HepG2 (cell line): ENCODE measurements around the gene MRPL2. TPM values are rescaled to one million over a fixed set of nuclear protein-coding genes. Genes with fewer than 3 reads are reported as not detected.
A peak's percentile ranks its signal among the peaks of the same experiment; 100 is the strongest.

Experiments
- BCL3 ChIP-seq: sonication (generic); formaldehyde crosslinking; IDR thresholded peaks from 2 replicates; pipeline ENCODE4 v1.5.1; 2020; ENCODE audit warnings: mild to moderate bottlenecking, missing genetic modification reagents, moderate library complexity
- BRCA1 ChIP-seq: sonication (generic); formaldehyde crosslinking; IDR thresholded peaks from 2 replicates; pipeline ENCODE4 v1.4.0; 2020; ENCODE audit warnings: missing genetic modification reagents
- EP300 ChIP-seq, 3 experiments: sonication (generic) in 1 of 3; formaldehyde crosslinking in 1 of 3; IDR thresholded peaks; 2 replicates each; pipeline versions ENCODE4 v1.5.1 to v1.6.1; 2011 to 2020; ENCODE audit warnings: low read depth in 2 of 3, low read length in 2 of 3, borderline replicate concordance in 1 of 3, improper control_type of control experiment in 1 of 3, mild to moderate bottlenecking in 1 of 3, missing genetic modification reagents in 1 of 3, moderate library complexity in 1 of 3
- HIVEP1 ChIP-seq: sonication (generic); formaldehyde crosslinking; IDR thresholded peaks from 2 replicates; pipeline ENCODE4 v1.4.0; 2020; ENCODE audit warnings: mild to moderate bottlenecking, missing genetic modification reagents
- RARG ChIP-seq: sonication (generic); formaldehyde crosslinking; IDR thresholded peaks from 2 replicates; pipeline ENCODE4 v1.4.0; 2020; ENCODE audit warnings: low read depth, mild to moderate bottlenecking, missing genetic modification reagents
- RBM39 ChIP-seq: fragments of 200-400 bp; formaldehyde crosslinking; IDR thresholded peaks from one replicate; pipeline ENCODE4 v1.6.1; 2018; ENCODE audit warnings: antibody characterized with exemption, mild to moderate bottlenecking, low read depth, low read length; ENCODE audit not compliant: poor library complexity, severe bottlenecking
- SMAD9 ChIP-seq: sonication (generic); formaldehyde crosslinking; IDR thresholded peaks from 2 replicates; pipeline ENCODE4 v1.5.1; 2020; ENCODE audit warnings: mild to moderate bottlenecking, missing genetic modification reagents
- SOX13 ChIP-seq, 3 experiments: fragments of 450-650 bp in 1 of 3; sonication (generic) in 1 of 3; formaldehyde crosslinking in 1 of 3; IDR thresholded peaks in 2 of 3; conservative IDR thresholded peaks in 1 of 3; 2 replicates each; pipeline versions ENCODE4 v1.5.0 to v1.6.1; 2016 to 2020; ENCODE audit warnings: antibody characterized with exemption in 1 of 3, mild to moderate bottlenecking in 1 of 3, missing compliant biosample characterization in 1 of 3, missing genetic modification reagents in 1 of 3, moderate library complexity in 1 of 3
- SP1 ChIP-seq, 2 experiments: fragments of 450-650 bp in 1 of 2; sonication (generic) in 1 of 2; formaldehyde crosslinking in 1 of 2; IDR thresholded peaks; 2 replicates each; pipeline versions ENCODE4 v1.4.0 to v1.6.1; 2016 to 2020; ENCODE audit warnings: missing genetic modification reagents in 1 of 2
- ZMYM3 ChIP-seq: sonication (generic); formaldehyde crosslinking; IDR thresholded peaks from 2 replicates; pipeline ENCODE4 v1.5.1; 2020; ENCODE audit warnings: mild to moderate bottlenecking, missing genetic modification reagents
- ZNF280D ChIP-seq: sonication (generic); formaldehyde crosslinking; IDR thresholded peaks from 2 replicates; pipeline ENCODE4 v1.5.1; 2020; ENCODE audit warnings: mild to moderate bottlenecking, missing genetic modification reagents
- ZNF605 ChIP-seq: sonication (generic); formaldehyde crosslinking; IDR thresholded peaks from 2 replicates; pipeline ENCODE4 v1.8.0; 2022; ENCODE audit warnings: mild to moderate bottlenecking, missing genetic modification reagents
- ZSCAN31 ChIP-seq: sonication (generic); formaldehyde crosslinking; IDR thresholded peaks from 2 replicates; pipeline ENCODE4 v1.5.0; 2020; ENCODE audit warnings: low read depth, mild to moderate bottlenecking, missing genetic modification reagents
- polyA plus RNA-seq, 8 experiments: library from polyadenylated mRNA; depleted of rRNA in 3 of 8; stranded (reverse) in 7 of 8; unstranded in 1 of 8; fragments of >200 nt; fragmentation: Illumina TruSeq in 4 of 8; extraction: Trizol in 4 of 8; gene quantifications; 2 replicates each; pipeline versions ENCODE4 v1.2.1 to v1.2.3, GENCODE V29; 2011 to 2016; ENCODE audit warnings: low read depth in 4 of 8, missing spikeins in 1 of 8, mixed read lengths in 1 of 8; ENCODE audit not compliant: insufficient read depth in 1 of 8
- total RNA-seq, 5 experiments: library from RNA; depleted of rRNA; stranded (reverse); fragments of >200 nt; fragmentation: Illumina TruSeq; extraction: Trizol; gene quantifications; 2 replicates each; pipeline ENCODE4 v1.2.3, GENCODE V29; 2016; ENCODE audit warnings: low read depth in 1 of 5
- TF ChIP-seq, protein P1 (sequence below): sonication (generic); formaldehyde crosslinking; IDR thresholded peaks from 2 replicates; pipeline ENCODE4 v1.4.0; 2020; ENCODE audit warnings: missing genetic modification reagents, mild to moderate bottlenecking, borderline replicate concordance
- TF ChIP-seq, protein P2 (sequence below): IDR thresholded peaks from 2 replicates; pipeline ENCODE4 v1.6.1; 2018; ENCODE audit warnings: missing genetic modification reagents, mild to moderate bottlenecking, missing compliant biosample characterization
- TF ChIP-seq, protein P3 (sequence below): sonication (generic); formaldehyde crosslinking; IDR thresholded peaks from 2 replicates; pipeline ENCODE4 v1.9.0; 2021; ENCODE audit warnings: missing genetic modification reagents, mild to moderate bottlenecking, borderline replicate concordance

MRPL2 gene
- total and polyA plus RNA-seq, 2 of the 13 experiments (the other 11 are each of a cell fraction or from before 2014, with no cell fraction given): 56.8 to 65.6 TPM

DNA sequence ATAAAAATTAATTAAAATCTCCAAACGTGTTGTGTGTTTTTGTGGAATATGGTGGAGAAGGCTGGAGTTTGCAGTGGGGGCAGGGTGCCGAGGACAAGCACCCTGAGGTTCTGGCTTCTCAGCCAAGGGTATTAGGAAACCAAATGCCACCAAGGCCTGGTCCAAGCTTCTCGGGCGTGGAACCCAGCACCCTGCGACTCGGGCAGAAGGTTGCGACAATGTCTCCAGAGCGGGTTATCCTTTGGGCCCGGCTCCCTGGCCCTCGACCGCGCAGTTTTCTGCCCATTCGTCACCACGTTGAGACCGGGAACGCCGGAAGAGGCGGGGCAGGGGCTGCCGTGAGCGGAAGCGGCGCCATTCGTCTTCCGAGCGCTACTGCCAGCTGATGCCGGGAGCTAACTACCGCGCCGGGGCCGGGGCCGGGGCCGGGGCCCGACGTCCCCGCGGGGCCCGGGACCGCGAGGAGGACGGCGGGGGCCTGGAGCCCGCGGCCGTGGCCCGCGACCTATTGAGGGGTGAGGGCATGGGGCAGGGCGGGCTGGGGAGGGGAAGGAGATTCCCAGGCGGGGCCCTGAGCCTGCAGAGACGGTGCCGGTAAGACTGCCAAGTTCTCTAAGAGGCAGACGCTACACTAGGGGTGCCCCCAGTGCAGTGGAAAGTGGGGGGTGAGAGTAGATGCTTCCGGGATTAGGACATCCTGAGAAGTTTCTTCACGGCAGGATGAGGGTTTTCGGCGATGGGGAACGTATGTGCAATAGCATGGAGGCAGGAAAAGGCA lies 37.8 kb downstream of the MRPL2 start, which contains the start of gene RRP36 (continued):
- TF ChIP-seq EP300 (IDR thresholded peaks at IDR 0.05; ENCODE audit: low read depth in 2 of 2, low read length in 2 of 2): no peak
- no peak for TF ChIP-seq EP300 (CRISPR knock-in tag; IDR thresholded peaks at IDR 0.05; ENCODE audit: borderline replicate concordance)
- TF ChIP-seq RARG (CRISPR knock-in tag): no peak
- no peak for TF ChIP-seq SOX13 (IDR thresholded peaks at IDR 0.05)
- TF ChIP-seq SOX13 (CRISPR knock-in tag; conservative IDR thresholded peaks at IDR 0.05 in 1 of 2, IDR thresholded peaks at IDR 0.05 in 1 of 2): peak in 1 of 2 experiments; percentile 31; a peak in 2 of 4 replicates
- 0 out of 2 replicates have a peak, but pooled peaks have one; percentile 53 for TF ChIP-seq SMAD9
- 0 out of 2 replicates have a peak, but pooled peaks have one; percentile 60 for TF ChIP-seq ZSCAN31
- TF ChIP-seq, protein P1, sequence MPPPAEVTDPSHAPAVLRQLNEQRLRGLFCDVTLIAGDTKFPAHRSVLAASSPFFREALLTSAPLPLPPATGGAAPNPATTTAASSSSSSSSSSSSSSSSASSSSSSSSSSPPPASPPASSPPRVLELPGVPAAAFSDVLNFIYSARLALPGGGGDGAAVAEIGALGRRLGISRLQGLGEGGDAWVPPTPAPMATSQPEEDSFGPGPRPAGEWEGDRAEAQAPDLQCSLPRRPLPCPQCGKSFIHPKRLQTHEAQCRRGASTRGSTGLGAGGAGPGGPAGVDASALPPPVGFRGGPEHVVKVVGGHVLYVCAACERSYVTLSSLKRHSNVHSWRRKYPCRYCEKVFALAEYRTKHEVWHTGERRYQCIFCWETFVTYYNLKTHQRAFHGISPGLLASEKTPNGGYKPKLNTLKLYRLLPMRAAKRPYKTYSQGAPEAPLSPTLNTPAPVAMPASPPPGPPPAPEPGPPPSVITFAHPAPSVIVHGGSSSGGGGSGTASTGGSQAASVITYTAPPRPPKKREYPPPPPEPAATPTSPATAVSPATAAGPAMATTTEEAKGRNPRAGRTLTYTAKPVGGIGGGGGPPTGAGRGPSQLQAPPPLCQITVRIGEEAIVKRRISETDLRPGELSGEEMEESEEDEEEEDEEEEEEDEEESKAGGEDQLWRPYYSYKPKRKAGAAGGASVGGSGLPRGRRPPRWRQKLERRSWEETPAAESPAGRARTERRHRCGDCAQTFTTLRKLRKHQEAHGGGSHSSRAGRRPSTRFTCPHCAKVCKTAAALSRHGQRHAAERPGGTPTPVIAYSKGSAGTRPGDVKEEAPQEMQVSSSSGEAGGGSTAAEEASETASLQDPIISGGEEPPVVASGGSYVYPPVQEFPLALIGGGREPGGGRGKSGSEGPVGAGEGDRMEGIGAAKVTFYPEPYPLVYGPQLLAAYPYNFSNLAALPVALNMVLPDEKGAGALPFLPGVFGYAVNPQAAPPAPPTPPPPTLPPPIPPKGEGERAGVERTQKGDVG (CRISPR knock-in tag): no peak
- TF ChIP-seq BCL3 (CRISPR knock-in tag): peak; percentile 71; the same call in 1 of the 2 replicates
- TF ChIP-seq, protein P2, sequence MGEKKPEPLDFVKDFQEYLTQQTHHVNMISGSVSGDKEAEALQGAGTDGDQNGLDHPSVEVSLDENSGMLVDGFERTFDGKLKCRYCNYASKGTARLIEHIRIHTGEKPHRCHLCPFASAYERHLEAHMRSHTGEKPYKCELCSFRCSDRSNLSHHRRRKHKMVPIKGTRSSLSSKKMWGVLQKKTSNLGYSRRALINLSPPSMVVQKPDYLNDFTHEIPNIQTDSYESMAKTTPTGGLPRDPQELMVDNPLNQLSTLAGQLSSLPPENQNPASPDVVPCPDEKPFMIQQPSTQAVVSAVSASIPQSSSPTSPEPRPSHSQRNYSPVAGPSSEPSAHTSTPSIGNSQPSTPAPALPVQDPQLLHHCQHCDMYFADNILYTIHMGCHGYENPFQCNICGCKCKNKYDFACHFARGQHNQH (CRISPR knock-in tag): no peak
- peak; percentile 92; the same call in 1 of the 2 replicates for TF ChIP-seq HIVEP1 (CRISPR knock-in tag)
- no peak for TF ChIP-seq SP1 (IDR thresholded peaks at IDR 0.05)
- TF ChIP-seq SP1 (CRISPR knock-in tag; IDR thresholded peaks at IDR 0.05): peak; percentile 74
- TF ChIP-seq BRCA1 (CRISPR knock-in tag): no peak
- 0 out of 2 replicates have a peak, but pooled peaks have one; percentile 60 for TF ChIP-seq ZNF605 (CRISPR knock-in tag)
- no peak for TF ChIP-seq ZMYM3 (CRISPR knock-in tag)
- TF ChIP-seq, protein P3, sequence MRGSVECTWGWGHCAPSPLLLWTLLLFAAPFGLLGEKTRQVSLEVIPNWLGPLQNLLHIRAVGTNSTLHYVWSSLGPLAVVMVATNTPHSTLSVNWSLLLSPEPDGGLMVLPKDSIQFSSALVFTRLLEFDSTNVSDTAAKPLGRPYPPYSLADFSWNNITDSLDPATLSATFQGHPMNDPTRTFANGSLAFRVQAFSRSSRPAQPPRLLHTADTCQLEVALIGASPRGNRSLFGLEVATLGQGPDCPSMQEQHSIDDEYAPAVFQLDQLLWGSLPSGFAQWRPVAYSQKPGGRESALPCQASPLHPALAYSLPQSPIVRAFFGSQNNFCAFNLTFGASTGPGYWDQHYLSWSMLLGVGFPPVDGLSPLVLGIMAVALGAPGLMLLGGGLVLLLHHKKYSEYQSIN (CRISPR knock-in tag): no peak
- TF ChIP-seq RBM39: peak; percentile 97
- no peak for TF ChIP-seq ZNF280D (CRISPR knock-in tag)
